CD4-positive, alpha-beta T cell treated with Interferon alpha-2 for 1 hour (primary cell): Measurements from ENCODE around the gene ZNF793.
A peak's percentile ranks its signal among the peaks of the same experiment; 100 is the strongest.

Source experiments
- DNase-seq, 2 donors: peaks; one replicate each; pipeline ENCODE4 v3.0.0-alpha.2; 2020 to 2022

The ZNF793 gene

GRCh38 chr19:37506387-37507166 lies at the start of gene ZNF793:
ZNF793 (plus strand) TSS chr19:37506939; CDS start chr19:37523440, 16,501 bp downstream.
- peak; percentile 88 to 91 for DNase-seq

- no peak for DNase-seq
These were observed 40.4 kb upstream of the ZNF793 start for GRCh38 chr19:37466277-37466797.

- peak; percentile 91 to 93 for DNase-seq
These were observed 39.7 kb upstream of the ZNF793 start, which contains the start of gene ZNF569 for GRCh38 chr19:37466798-37467607. ZNF569 (minus strand) TSS chr19:37467444; CDS start chr19:37444921, 22,523 bp downstream.

GRCh38 chr19:37467608-37468090 lies 39.1 kb upstream of the ZNF793 start:
- no peak for DNase-seq

- peak; percentile 86 to 93 for DNase-seq
These were observed 37.6 kb upstream of the ZNF793 start, which contains the start of gene ZNF570 for GRCh38 chr19:37468961-37469777. ZNF570 (plus strand) TSS chr19:37469356; CDS start chr19:37470355, 999 bp downstream.

- DNase-seq, result no peak
These were observed 36.5 kb upstream of the ZNF793 start for GRCh38 chr19:37470216-37470615.

GRCh38 chr19:37472165-37472564 lies 34.6 kb upstream of the ZNF793 start:
- DNase-seq, result no peak

GRCh38 chr19:37484406-37485168 lies 22.2 kb upstream of the ZNF793 start:
- no peak for DNase-seq

- no peak for DNase-seq
These were observed 14.5 kb upstream of the ZNF793 start for GRCh38 chr19:37492213-37492612.

- DNase-seq, result peak in 1 of 2 donors; percentile 1
These were observed 767 bp upstream of the ZNF793 start for GRCh38 chr19:37505958-37506386.

GRCh38 chr19:37507167-37507464 lies 377 bp downstream of the ZNF793 start:
- DNase-seq, result no peak

- no peak for DNase-seq
These were observed 4.4 kb downstream of the ZNF793 start for GRCh38 chr19:37511186-37511585.

GRCh38 chr19:37511821-37512220 lies 5.1 kb downstream of the ZNF793 start:
- no peak for DNase-seq

- peak in 1 of 2 donors; percentile 3 for DNase-seq
These were observed 6.7 kb downstream of the ZNF793 start for GRCh38 chr19:37513397-37513796.

- DNase-seq, result no peak
These were observed 13.2 kb downstream of the ZNF793 start for GRCh38 chr19:37519890-37520289.

GRCh38 chr19:37537391-37537947 lies 30.7 kb downstream of the ZNF793 start:
- DNase-seq, result no peak

GRCh38 chr19:37551129-37551993 lies 44.6 kb downstream of the ZNF793 start:
- peak; percentile 71 to 74 for DNase-seq

- no peak for DNase-seq
These were observed 56.8 kb downstream of the ZNF793 start for GRCh38 chr19:37563518-37563917.

- DNase-seq, result no peak
These were observed 58.1 kb downstream of the ZNF793 start for GRCh38 chr19:37564624-37565369.

GRCh38 chr19:37565370-37565669 lies 58.6 kb downstream of the ZNF793 start:
- DNase-seq, result no peak
